Measurements from ENCODE around the gene DHRS4.
"Not testable (repeated sequence)": the region's sequence is repeated elsewhere in the genome, so short reads cannot be mapped to it uniquely, and the experiment has no call there.

Gene DHRS4

DNA sequence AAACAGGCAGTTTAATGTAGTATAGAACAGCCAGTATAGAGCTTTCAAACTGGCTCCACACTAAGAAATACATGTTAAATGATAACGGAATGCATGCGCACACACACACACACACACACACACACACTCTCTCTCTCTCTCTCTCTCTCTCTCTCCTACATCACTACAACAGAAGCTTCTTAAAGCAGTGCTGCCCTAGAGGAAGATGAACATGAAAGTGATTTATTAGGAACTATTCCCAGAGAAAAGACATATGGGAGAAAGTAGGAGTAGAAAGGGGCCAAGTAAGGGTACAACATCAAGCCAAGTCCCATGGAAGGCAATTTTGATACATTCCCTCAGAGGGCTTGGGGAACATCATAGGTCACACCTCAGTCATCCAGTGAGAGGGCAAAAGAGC lies 16.4 kb upstream of the DHRS4 start:
- TF ChIP-seq, protein P1, sequence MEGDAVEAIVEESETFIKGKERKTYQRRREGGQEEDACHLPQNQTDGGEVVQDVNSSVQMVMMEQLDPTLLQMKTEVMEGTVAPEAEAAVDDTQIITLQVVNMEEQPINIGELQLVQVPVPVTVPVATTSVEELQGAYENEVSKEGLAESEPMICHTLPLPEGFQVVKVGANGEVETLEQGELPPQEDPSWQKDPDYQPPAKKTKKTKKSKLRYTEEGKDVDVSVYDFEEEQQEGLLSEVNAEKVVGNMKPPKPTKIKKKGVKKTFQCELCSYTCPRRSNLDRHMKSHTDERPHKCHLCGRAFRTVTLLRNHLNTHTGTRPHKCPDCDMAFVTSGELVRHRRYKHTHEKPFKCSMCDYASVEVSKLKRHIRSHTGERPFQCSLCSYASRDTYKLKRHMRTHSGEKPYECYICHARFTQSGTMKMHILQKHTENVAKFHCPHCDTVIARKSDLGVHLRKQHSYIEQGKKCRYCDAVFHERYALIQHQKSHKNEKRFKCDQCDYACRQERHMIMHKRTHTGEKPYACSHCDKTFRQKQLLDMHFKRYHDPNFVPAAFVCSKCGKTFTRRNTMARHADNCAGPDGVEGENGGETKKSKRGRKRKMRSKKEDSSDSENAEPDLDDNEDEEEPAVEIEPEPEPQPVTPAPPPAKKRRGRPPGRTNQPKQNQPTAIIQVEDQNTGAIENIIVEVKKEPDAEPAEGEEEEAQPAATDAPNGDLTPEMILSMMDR (IDR thresholded peaks at IDR 0.05; ENCODE audit: control insufficient read depth, insufficient read depth, low read depth, low read length, missing control alignments): no peak
- no peak for DNase-seq (ENCODE audit: low read depth)
- H3K4me3 ChIP-seq (ENCODE audit: control insufficient read depth, low read depth, low read length): no peak overlapping the region

DNA sequence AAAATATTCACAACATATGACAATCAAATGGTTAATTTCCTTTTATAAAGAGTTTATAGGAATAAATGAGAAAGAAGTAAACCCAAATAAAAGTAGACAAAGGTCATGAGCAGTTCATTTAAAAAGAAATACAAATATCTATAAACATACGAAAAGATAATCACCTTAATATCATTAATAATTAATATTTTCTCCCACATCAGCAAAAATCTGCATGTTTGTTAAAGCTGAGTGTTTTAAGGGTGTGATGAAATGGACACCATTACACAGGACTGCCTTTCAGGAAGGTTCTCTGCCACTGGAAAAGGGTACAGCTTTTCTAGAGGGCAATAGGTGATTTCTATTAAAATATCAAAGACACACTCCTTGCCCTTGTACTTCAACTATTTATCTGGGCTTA lies 14.7 kb upstream of the DHRS4 start:
- TF ChIP-seq, protein P1 (IDR thresholded peaks at IDR 0.05; ENCODE audit: control insufficient read depth, insufficient read depth, low read depth, low read length, missing control alignments): no peak

DNA sequence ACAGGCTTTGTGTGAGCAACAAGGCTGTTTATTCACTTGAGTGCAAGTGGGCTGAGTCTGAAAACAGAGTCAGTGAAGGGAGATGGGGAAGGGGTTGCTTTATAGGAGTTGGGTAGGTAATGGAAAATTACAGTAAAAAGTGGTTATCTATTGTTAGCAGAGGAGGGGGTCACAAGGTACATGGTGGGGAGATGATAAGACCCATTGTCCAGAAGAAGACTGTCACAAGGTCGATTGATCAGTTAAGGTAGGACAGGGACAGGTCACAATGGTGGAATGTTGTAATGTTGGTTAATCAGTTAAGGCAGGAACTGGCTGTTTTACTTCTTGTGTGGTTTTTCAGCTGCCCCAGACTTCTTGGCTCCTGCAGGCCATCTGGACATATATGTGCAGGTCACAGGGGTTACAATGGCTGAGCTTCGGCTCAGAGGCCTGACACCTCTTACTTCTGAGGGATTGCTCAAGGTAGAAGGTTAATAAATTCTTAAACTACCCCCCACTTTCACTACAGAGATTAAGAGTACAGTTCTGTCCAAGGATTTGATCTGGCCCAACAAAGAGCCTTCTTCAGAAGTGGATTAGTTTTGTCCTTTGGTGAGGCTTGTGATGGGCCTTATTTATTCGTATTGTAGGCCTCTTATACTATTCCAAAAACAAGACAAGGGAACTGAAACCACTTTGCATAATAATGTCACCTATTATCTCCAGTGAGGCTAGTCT lies 13.8 kb upstream of the DHRS4 start:
- H3K4me3 ChIP-seq (ENCODE audit: control insufficient read depth, low read depth, low read length): no peak overlapping the region
- TF ChIP-seq, protein P1 (IDR thresholded peaks at IDR 0.05; ENCODE audit: control insufficient read depth, insufficient read depth, low read depth, low read length, missing control alignments): no peak
- DNase-seq (ENCODE audit: low read depth): no peak

More for the DNA sequence above, 14.7 kb upstream of the DHRS4 start:
- no peak for DNase-seq (ENCODE audit: low read depth)
- no peak overlapping the region for H3K4me3 ChIP-seq (ENCODE audit: control insufficient read depth, low read depth, low read length)

DNA sequence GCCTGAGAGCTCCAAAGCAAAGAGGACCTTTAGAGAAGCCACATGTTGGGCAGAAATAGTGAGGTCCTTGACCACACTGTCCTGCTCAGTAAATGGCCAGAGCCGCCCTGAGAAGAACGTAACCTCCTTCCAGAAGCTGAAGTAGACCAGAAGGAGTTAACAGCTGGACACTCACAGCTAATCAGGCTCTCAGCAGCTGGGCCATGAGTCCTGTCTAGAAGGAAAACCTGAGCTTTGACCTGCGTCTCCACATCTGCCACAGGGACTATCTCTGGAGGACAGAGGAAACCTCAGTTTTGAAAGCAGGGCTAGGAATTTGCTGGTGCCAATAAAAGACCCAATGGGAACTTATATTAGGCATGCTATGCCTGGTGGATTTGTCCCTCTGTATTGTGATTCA lies 12.3 kb upstream of the DHRS4 start:
- no peak for DNase-seq (ENCODE audit: low read depth)
- TF ChIP-seq, protein P1 (IDR thresholded peaks at IDR 0.05; ENCODE audit: control insufficient read depth, insufficient read depth, low read depth, low read length, missing control alignments): no peak

DNA sequence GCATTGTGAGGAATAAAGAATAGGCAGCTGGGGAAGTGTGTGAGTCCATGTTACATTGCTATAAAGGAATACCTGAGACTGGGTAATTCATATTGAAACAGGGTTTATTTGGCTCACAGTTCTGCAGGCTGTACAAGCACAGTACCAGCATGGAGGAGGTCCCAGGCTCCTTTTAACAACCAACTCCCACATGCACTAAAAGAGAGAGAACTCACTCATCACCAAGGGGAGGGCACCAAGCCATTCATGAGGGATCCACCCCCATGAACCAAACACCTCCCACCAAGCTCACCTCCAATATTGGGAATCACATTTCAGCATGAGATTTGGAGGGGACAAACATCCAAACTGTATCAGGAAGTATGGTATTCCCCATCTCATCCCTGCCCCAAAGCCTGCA lies 11.9 kb upstream of the DHRS4 start:
- DNase-seq (ENCODE audit: low read depth): no peak
- TF ChIP-seq, protein P1 (IDR thresholded peaks at IDR 0.05; ENCODE audit: control insufficient read depth, insufficient read depth, low read depth, low read length, missing control alignments): no peak

More for the DNA sequence above, 12.3 kb upstream of the DHRS4 start:
- H3K4me3 ChIP-seq (ENCODE audit: control insufficient read depth, low read depth, low read length): no peak overlapping the region

DNA sequence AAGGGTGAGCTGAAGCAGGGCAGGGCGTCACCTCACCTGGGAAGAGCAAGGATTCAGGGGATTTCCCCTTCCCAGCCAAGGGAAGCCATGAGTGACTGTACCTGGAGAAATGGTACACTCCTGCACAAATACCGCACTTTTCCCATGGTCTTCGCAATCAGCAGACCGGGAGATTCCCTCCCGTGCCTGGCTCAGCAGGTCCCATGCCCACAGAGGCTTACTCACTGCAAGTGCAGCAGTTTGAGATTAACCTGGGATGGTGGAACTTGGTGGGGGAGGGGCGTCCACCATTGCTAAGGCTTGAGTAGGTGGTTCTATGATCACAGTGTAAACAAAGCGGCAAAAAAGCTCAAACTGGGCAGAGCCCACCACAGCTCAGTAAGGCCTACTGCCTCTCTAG lies 11.0 kb upstream of the DHRS4 start:
- H3K4me3 ChIP-seq (ENCODE audit: control insufficient read depth, low read depth, low read length): no peak overlapping the region
- TF ChIP-seq, protein P1 (IDR thresholded peaks at IDR 0.05; ENCODE audit: control insufficient read depth, insufficient read depth, low read depth, low read length, missing control alignments): no peak
- no peak for DNase-seq (ENCODE audit: low read depth)

More for the DNA sequence above, 11.9 kb upstream of the DHRS4 start:
- H3K4me3 ChIP-seq (ENCODE audit: control insufficient read depth, low read depth, low read length): no peak overlapping the region

DNA sequence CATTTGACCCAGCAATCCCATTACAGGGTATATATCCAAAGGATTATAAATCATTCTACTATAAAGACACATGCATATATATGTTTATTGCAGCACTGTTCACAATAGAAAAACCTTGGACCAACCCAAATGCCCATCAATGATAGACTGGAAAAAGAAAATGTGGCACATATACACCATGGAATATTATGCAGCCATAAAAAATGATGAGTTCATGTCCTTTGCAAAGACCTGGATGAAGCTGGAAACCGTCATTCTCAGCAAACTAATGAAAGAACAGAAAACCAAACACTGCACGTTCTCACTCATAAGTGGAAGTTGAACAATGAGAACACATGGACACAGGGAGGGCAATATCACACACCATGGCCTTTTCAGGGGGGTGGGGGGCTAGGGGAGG lies 4.5 kb upstream of the DHRS4 start:
- DNase-seq (ENCODE audit: low read depth); H3K4me3 ChIP-seq (ENCODE audit: control insufficient read depth, low read depth, low read length): not testable (repeated sequence)

All from AG09309 (cell line).